ENCODE results near the gene RGL4.

Gene RGL4

GRCh38 chr22:23688121-23688520, 2.7 kb upstream of the RGL4 start:
- in situ Hi-C loops (cut with MboI; ENCODE audit: low sequenced_read_pairs, unreplicated experiment), result no loop called here
- TF ChIP-seq, protein P1, sequence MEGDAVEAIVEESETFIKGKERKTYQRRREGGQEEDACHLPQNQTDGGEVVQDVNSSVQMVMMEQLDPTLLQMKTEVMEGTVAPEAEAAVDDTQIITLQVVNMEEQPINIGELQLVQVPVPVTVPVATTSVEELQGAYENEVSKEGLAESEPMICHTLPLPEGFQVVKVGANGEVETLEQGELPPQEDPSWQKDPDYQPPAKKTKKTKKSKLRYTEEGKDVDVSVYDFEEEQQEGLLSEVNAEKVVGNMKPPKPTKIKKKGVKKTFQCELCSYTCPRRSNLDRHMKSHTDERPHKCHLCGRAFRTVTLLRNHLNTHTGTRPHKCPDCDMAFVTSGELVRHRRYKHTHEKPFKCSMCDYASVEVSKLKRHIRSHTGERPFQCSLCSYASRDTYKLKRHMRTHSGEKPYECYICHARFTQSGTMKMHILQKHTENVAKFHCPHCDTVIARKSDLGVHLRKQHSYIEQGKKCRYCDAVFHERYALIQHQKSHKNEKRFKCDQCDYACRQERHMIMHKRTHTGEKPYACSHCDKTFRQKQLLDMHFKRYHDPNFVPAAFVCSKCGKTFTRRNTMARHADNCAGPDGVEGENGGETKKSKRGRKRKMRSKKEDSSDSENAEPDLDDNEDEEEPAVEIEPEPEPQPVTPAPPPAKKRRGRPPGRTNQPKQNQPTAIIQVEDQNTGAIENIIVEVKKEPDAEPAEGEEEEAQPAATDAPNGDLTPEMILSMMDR (IDR thresholded peaks at IDR 0.05; ENCODE audit: borderline replicate concordance, control extremely low read depth, extremely low read depth, insufficient read depth, missing control alignments), result no peak
- DNase-seq (ENCODE audit: low spot score), result no peak

DNA sequence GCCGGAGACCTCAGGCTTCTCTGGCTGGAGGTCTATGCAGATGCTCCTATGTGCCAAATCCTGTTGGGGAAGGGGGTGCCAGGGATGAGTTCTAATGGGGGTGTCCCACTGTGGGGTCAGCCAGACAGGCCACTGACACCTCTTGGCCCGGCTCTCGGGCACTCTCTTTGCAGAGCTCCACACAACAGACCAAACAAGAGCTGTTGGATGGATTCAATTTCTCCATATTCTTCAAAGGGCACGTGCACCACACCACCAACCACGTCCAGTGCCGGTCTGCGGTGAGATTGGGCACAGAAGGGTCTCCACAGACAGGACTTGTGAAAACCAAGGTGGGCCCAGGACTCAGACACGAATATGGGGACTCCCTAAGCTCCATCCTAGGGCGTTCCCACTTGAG, 2.2 kb upstream of the RGL4 start:
- TF ChIP-seq, protein P1 (IDR thresholded peaks at IDR 0.05; ENCODE audit: borderline replicate concordance, control extremely low read depth, extremely low read depth, insufficient read depth, missing control alignments), result no peak
- in situ Hi-C loops (cut with MboI; ENCODE audit: low sequenced_read_pairs, unreplicated experiment), result no loop called here
- DNase-seq (ENCODE audit: low spot score), result no peak

DNA sequence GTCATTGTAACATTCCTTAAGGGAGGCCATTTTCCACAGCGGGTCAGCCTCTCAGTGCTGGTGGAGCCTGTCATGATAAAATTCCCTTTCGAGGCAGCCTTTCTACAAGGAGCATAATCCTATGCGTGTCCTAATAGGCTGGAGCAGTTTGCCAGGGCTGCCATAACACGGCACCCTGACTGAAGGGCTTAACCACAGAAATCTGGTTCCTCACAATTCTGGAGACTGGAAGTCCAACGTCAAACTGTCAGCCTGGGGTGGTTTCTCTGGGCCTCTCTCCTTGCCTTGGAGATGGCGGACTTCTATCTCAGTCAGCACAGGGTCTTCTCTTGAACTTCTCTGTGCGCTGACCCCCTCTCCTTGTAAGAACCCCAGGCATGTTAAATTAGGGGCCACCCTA, 1.4 kb upstream of the RGL4 start:
- in situ Hi-C loops (cut with MboI; ENCODE audit: low sequenced_read_pairs, unreplicated experiment), result no loop called here
- TF ChIP-seq, protein P1 (IDR thresholded peaks at IDR 0.05; ENCODE audit: borderline replicate concordance, control extremely low read depth, extremely low read depth, insufficient read depth, missing control alignments), result no peak
- no peak for DNase-seq (ENCODE audit: low spot score)

DNA sequence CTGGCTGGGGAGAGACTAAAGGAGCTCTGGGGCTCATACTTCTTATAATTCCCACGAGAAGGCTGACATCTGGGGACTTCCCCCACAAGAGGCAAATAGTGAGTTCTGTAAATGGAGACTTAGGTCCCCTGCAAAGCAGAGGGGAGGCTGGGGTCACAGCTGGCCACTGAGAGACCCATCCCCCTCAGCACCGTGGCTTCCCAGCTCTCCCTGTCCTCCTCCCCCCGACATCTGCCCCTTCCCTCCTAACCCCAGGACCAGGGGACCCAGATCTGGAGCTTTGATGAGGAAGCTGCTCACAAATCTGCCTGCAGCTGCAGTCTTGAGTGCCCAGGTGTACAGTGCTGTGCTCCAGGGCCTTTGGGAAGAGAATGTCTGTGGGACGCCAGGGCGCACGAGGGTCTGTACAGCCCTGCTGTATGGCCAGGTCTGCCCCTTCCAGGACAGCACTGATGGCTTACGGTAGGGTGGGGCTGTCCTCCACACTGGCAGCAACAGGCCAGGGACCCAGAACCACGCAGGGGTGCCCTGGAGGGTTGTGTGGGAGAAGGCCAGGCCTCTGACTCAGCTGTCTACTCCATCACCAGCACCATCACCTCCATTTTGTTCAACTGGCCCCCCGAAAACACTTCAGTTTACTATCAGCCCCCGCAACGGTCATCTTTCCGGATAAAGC, 1.1 kb downstream of the RGL4 start:
- DNase-seq (ENCODE audit: low spot score), result no peak
- in situ Hi-C loops (cut with MboI; ENCODE audit: low sequenced_read_pairs, unreplicated experiment), result no loop called here
- TF ChIP-seq, protein P1 (IDR thresholded peaks at IDR 0.05; ENCODE audit: borderline replicate concordance, control extremely low read depth, extremely low read depth, insufficient read depth, missing control alignments), result no peak

- peak; percentile 22 for DNase-seq (ENCODE audit: low spot score)
- in situ Hi-C loops (cut with MboI; ENCODE audit: low sequenced_read_pairs, unreplicated experiment), result no loop called here
- TF ChIP-seq, protein P1 (IDR thresholded peaks at IDR 0.05; ENCODE audit: borderline replicate concordance, control extremely low read depth, extremely low read depth, insufficient read depth, missing control alignments), result no peak
Observed at GRCh38 chr22:23692598-23693291, 1.9 kb downstream of the RGL4 start.

GRCh38 chr22:23693979-23694680, 3.3 kb downstream of the RGL4 start:
- DNase-seq (ENCODE audit: low spot score), result peak; percentile 13
- TF ChIP-seq, protein P1 (IDR thresholded peaks at IDR 0.05; ENCODE audit: borderline replicate concordance, control extremely low read depth, extremely low read depth, insufficient read depth, missing control alignments), result no peak
- in situ Hi-C loops (cut with MboI; ENCODE audit: low sequenced_read_pairs, unreplicated experiment), result no loop called here

Measured in GM13976 (cell line).